SK-N-SH treated with all-trans-retinoic acid at 6 μM for 48 hours (cell line): Measurements from ENCODE around the gene RIMBP2.

Source experiments
- CSRNP3 ChIP-seq: fragments of 250-450 bp; sonication (Bioruptor Pico); IDR thresholded peaks from 2 replicates; pipeline ENCODE4 v1.5.1; 2021; ENCODE audit warnings: mild to moderate bottlenecking, moderate library complexity
- PATZ1 ChIP-seq: fragments of 250-450 bp; sonication (Bioruptor Pico); IDR thresholded peaks from 2 replicates; pipeline ENCODE4 v1.8.0; 2020; ENCODE audit warnings: mild to moderate bottlenecking, moderate library complexity, borderline replicate concordance
- RARB ChIP-seq: fragments of 250-450 bp; sonication (Bioruptor Pico); IDR thresholded peaks from 2 replicates; pipeline ENCODE4 v1.8.0; 2021; ENCODE audit warnings: mild to moderate bottlenecking, moderate library complexity
- SNAI2 ChIP-seq: fragments of 250-450 bp; sonication (Bioruptor Pico); IDR thresholded peaks from 2 replicates; pipeline ENCODE4 v1.5.0; 2020; ENCODE audit warnings: mild to moderate bottlenecking, moderate library complexity
- TSHZ2 ChIP-seq: fragments of 250-450 bp; sonication (Bioruptor Pico); IDR thresholded peaks from 2 replicates; pipeline ENCODE4 v1.5.0; 2020; ENCODE audit warnings: mild to moderate bottlenecking, moderate library complexity
- ZFP3 ChIP-seq: fragments of 250-450 bp; sonication (Bioruptor Pico); IDR thresholded peaks from 2 replicates; pipeline ENCODE4 v1.5.0; 2020; ENCODE audit warnings: mild to moderate bottlenecking, moderate library complexity
- ZNF70 ChIP-seq: fragments of 450-650 bp; formaldehyde crosslinking; IDR thresholded peaks from 2 replicates; pipeline ENCODE4 v1.5.0; 2020; ENCODE audit warnings: mild to moderate bottlenecking, moderate library complexity
- ZNF8 ChIP-seq: fragments of 450-650 bp; formaldehyde crosslinking; IDR thresholded peaks from 2 replicates; pipeline ENCODE4 v1.5.0; 2020; ENCODE audit warnings: mild to moderate bottlenecking, moderate library complexity

- TF ChIP-seq TSHZ2 (CRISPR knock-in tag) (no peak), ZFP3 (CRISPR knock-in tag) (no peak), CSRNP3 (CRISPR knock-in tag) (no peak), RARB (no peak), PATZ1 (CRISPR knock-in tag) (no peak), SNAI2 (CRISPR knock-in tag) (no peak), ZNF70 (no peak), ZNF8 (CRISPR knock-in tag) (no peak)
Measured at GRCh38 chr12:130504110-130504839, 211.8 kb downstream of the RIMBP2 start.
